Upper lobe of left lung (tissue), 6 donors: ENCODE measurements around the gene TPRG1. TPM values are rescaled to one million over a fixed set of nuclear protein-coding genes. Genes with fewer than 3 reads are reported as not detected.

Experiments
- ATAC-seq, 2 donors: fragments of 200-7000 bp; cut with Tn5 transposase; one replicate each; pipeline ENCODE4 v1.9.1; 2022; ENCODE audit warnings: mild to moderate bottlenecking in 2 of 2, moderate library complexity in 2 of 2; ENCODE audit not compliant: low FRiP score in 2 of 2
- DNase-seq, 2 donors: peaks; one replicate each; pipeline ENCODE4 v3.0.0-alpha.2; 2019 to 2020
- H3K27ac ChIP-seq, 4 donors: fragments of 200-600 bp; sonication (generic); one replicate each; pipeline ENCODE4 v1.5.1; 2016 to 2019
- H3K27me3 ChIP-seq, 4 donors: fragments of 200-600 bp; sonication (generic); one replicate each; pipeline ENCODE4 v1.5.1; 2017 to 2019
- H3K36me3 ChIP-seq, 4 donors: fragments of 200-600 bp; sonication (generic); one replicate each; pipeline ENCODE4 v1.5.1; 2016 to 2019
- H3K4me1 ChIP-seq, 4 donors: fragments of 200-600 bp; sonication (generic); one replicate each; pipeline ENCODE4 v1.5.1; 2018 to 2019
- H3K4me3 ChIP-seq, 4 donors: fragments of 200-600 bp; sonication (generic); one replicate each; pipeline ENCODE4 v1.5.1; 2017 to 2019; ENCODE audit warnings: mild to moderate bottlenecking in 2 of 4, moderate library complexity in 1 of 4
- H3K9me3 ChIP-seq, 4 donors: fragments of 200-600 bp; sonication (generic); one replicate each; pipeline ENCODE4 v1.5.1; 2018 to 2019
- CTCF ChIP-seq, 6 experiments: fragments of 450-650 bp in 4 of 6; fragments of 200-600 bp in 2 of 6; sonication (generic) in 2 of 6; IDR thresholded peaks; one replicate each; pipeline ENCODE4 v1.5.1; 2016 to 2019; ENCODE audit warnings: antibody characterized with exemption in 6 of 6
- EP300 ChIP-seq, 4 donors: sonication (generic); formaldehyde crosslinking; IDR thresholded peaks; one replicate each; pipeline ENCODE4 v1.5.1; 2017; ENCODE audit warnings: antibody characterized with exemption in 4 of 4, control low read depth in 2 of 4
- POLR2A ChIP-seq, 4 donors: fragments of 450-650 bp; IDR thresholded peaks; one replicate each; pipeline ENCODE4 v1.5.1; 2016 to 2017; ENCODE audit warnings: antibody characterized with exemption in 4 of 4, mild to moderate bottlenecking in 2 of 4
- POLR2AphosphoS5 ChIP-seq, 2 donors: sonication (generic); formaldehyde crosslinking; IDR thresholded peaks; one replicate each; pipeline ENCODE4 v1.5.1; 2017; ENCODE audit warnings: antibody characterized with exemption in 2 of 2
- WGBS, 2 donors: methylation state at CpG; one replicate each; pipeline ENCODE4 v1.1.5; 2017 to 2018; 5-methylcytosine and 5-hydroxymethylcytosine counted together
- total RNA-seq, 6 donors: library from RNA; depleted of rRNA in 4 of 6; stranded (reverse); fragments of >200 nt in 4 of 6; gene quantifications; one replicate each; pipeline versions ENCODE4 v1.1.0 to v1.2.1, GENCODE V29; 2016 to 2021
- donor health status: DM: no; HTN: no; CAD: no; lungs with moderate emphysema.
- donor health status: DM: no; HTN: yes; CAD: no; lungs with severe emphysema.

Gene TPRG1
- total RNA-seq, 6 donors from 2014 or later, result 12.8 to 76.5 (median 25.9) TPM

- TF ChIP-seq EP300 (IDR thresholded peaks at IDR 0.05) (no peak), CTCF (IDR thresholded peaks at IDR 0.05) (no peak), POLR2A (IDR thresholded peaks at IDR 0.05) (no peak), POLR2AphosphoS5 (IDR thresholded peaks at IDR 0.05) (no peak)
- Histone ChIP-seq H3K27me3 (no peaks in the 10 kb centered on the region), H3K36me3 (no peaks in the 10 kb centered on the region), H3K4me3 (no peak overlapping the region), H3K9me3 (no peaks in the 10 kb centered on the region), H3K27ac (no peak overlapping the region), H3K4me1 (peaks cover 0 to 1% (median 0%) of the 10 kb centered on the region in 4 donors)
- no peak for DNase-seq
- WGBS, 2 donors, result 80 to 83% methylated on average over 8 of the region's 8 CpGs
- no peak for ATAC-seq
These were observed 1.1 kb downstream of the TPRG1 start for GRCh38 chr3:189172668-189173419.

- no peak for ATAC-seq
- WGBS, 2 donors, result 94 to 96% methylated on average over 7 of the region's 7 CpGs
These were observed 12.8 kb downstream of the TPRG1 start for GRCh38 chr3:189184566-189184965.

GRCh38 chr3:189186101-189186500 is 14.3 kb downstream of the TPRG1 start:
- no peaks in the 10 kb centered on the region for H3K27me3 ChIP-seq
- 39 to 58% methylated on average over 4 of the region's 4 CpGs for WGBS, 2 donors
- H3K27ac ChIP-seq, result peak overlapping the region in 1 of 4 donors; percentile 54
- H3K9me3 ChIP-seq, result peaks cover 0 to under 1% (median 0%) of the 10 kb centered on the region in 4 donors
- H3K36me3 ChIP-seq, result no peaks in the 10 kb centered on the region
- no peak for TF ChIP-seq POLR2AphosphoS5 (IDR thresholded peaks at IDR 0.05)
- no peak for TF ChIP-seq CTCF (IDR thresholded peaks at IDR 0.05)
- no peak for TF ChIP-seq POLR2A (IDR thresholded peaks at IDR 0.05)
- TF ChIP-seq EP300 (IDR thresholded peaks at IDR 0.05), result no peak
- H3K4me3 ChIP-seq, result no peak overlapping the region
- H3K4me1 ChIP-seq, result peaks cover 0 to 14% (median 0%) of the 10 kb centered on the region in 4 donors
- DNase-seq (peak in 1 of 2 donors; percentile 53), ATAC-seq (peak in 1 of 2 donors; percentile 90)

More at GRCh38 chr3:189184566-189184965, 12.8 kb downstream of the TPRG1 start:
- DNase-seq, result no peak
- H3K27ac ChIP-seq, result no peak overlapping the region
- TF ChIP-seq POLR2AphosphoS5 (IDR thresholded peaks at IDR 0.05) (no peak), EP300 (IDR thresholded peaks at IDR 0.05) (no peak), CTCF (IDR thresholded peaks at IDR 0.05) (no peak), POLR2A (IDR thresholded peaks at IDR 0.05) (no peak)
- no peak overlapping the region for H3K4me3 ChIP-seq
- H3K27me3 ChIP-seq, result no peaks in the 10 kb centered on the region
- H3K4me1 ChIP-seq, result peaks cover 0 to 14% (median 0%) of the 10 kb centered on the region in 4 donors
- H3K9me3 ChIP-seq, result peaks cover 0 to 6% (median 2%) of the 10 kb centered on the region in 4 donors
- H3K36me3 ChIP-seq, result no peaks in the 10 kb centered on the region

GRCh38 chr3:189188466-189188865 is 16.7 kb downstream of the TPRG1 start:
- Histone ChIP-seq H3K27ac (peak overlapping the region in 1 of 4 donors; percentile 6), H3K9me3 (peaks cover 5 to 17% (median 11%) of the 10 kb centered on the region in 4 donors), H3K36me3 (no peaks in the 10 kb centered on the region), H3K27me3 (no peaks in the 10 kb centered on the region), H3K4me3 (no peak overlapping the region), H3K4me1 (peaks cover 0 to 14% (median 0%) of the 10 kb centered on the region in 4 donors)
- peak; percentile 79 to 81 for ATAC-seq
- no peak for DNase-seq
- TF ChIP-seq POLR2AphosphoS5 (IDR thresholded peaks at IDR 0.05) (no peak), CTCF (IDR thresholded peaks at IDR 0.05) (no peak), POLR2A (IDR thresholded peaks at IDR 0.05) (no peak), EP300 (IDR thresholded peaks at IDR 0.05) (peak in 1 of 4 donors; percentile 50)
